ENCODE data around the gene SMAD7.

Gene SMAD7

GRCh38 chr18:48914581-48915251, 36.0 kb downstream of the SMAD7 start:
- peaks cover 0 to 9% of the 10 kb centered on the region in 2 donors for H3K4me1 ChIP-seq (ENCODE audit: control insufficient read depth in 1 of 2, insufficient read depth in 2 of 2, low read length in 2 of 2)
- H3K27me3 ChIP-seq (ENCODE audit: control insufficient read depth in 1 of 2, insufficient read depth in 2 of 2, low read length in 2 of 2): no peaks in the 10 kb centered on the region
- no peak overlapping the region for H3K9ac ChIP-seq (ENCODE audit: low read depth in 1 of 2, low read length in 2 of 2)
- H3K4me3 ChIP-seq (ENCODE audit: low read depth in 1 of 2, low read length in 2 of 2): no peak overlapping the region
- peaks cover 0 to 7% of the 10 kb centered on the region in 2 donors for H3K36me3 ChIP-seq (ENCODE audit: control insufficient read depth in 1 of 2, insufficient read depth in 2 of 2, low read length in 2 of 2)
- H3K9me3 ChIP-seq (ENCODE audit: control insufficient read depth in 1 of 2, low read length in 2 of 2): no peaks in the 10 kb centered on the region
- H3K27ac ChIP-seq (ENCODE audit: low read depth, low read length): no peak overlapping the region

- Histone ChIP-seq H3K27me3 (ENCODE audit: control insufficient read depth in 1 of 2, insufficient read depth in 2 of 2, low read length in 2 of 2) (no peaks in the 10 kb centered on the region), H3K4me1 (ENCODE audit: control insufficient read depth in 1 of 2, insufficient read depth in 2 of 2, low read length in 2 of 2) (peaks cover 0 to 9% of the 10 kb centered on the region in 2 donors), H3K27ac (ENCODE audit: low read depth, low read length) (no peak overlapping the region), H3K9me3 (ENCODE audit: control insufficient read depth in 1 of 2, low read length in 2 of 2) (no peaks in the 10 kb centered on the region), H3K9ac (ENCODE audit: low read depth in 1 of 2, low read length in 2 of 2) (no peak overlapping the region), H3K36me3 (ENCODE audit: control insufficient read depth in 1 of 2, insufficient read depth in 2 of 2, low read length in 2 of 2) (no peaks in the 10 kb centered on the region), H3K4me3 (ENCODE audit: low read depth in 1 of 2, low read length in 2 of 2) (no peak overlapping the region)
Measured at GRCh38 chr18:48913775-48914174, 37.0 kb downstream of the SMAD7 start.

- peaks cover 0 to 9% of the 10 kb centered on the region in 2 donors for H3K4me1 ChIP-seq (ENCODE audit: control insufficient read depth in 1 of 2, insufficient read depth in 2 of 2, low read length in 2 of 2)
- no peak overlapping the region for H3K27ac ChIP-seq (ENCODE audit: low read depth, low read length)
- no peak overlapping the region for H3K9ac ChIP-seq (ENCODE audit: low read depth in 1 of 2, low read length in 2 of 2)
Measured at GRCh38 chr18:48913201-48913600, 37.6 kb downstream of the SMAD7 start.

DNA sequence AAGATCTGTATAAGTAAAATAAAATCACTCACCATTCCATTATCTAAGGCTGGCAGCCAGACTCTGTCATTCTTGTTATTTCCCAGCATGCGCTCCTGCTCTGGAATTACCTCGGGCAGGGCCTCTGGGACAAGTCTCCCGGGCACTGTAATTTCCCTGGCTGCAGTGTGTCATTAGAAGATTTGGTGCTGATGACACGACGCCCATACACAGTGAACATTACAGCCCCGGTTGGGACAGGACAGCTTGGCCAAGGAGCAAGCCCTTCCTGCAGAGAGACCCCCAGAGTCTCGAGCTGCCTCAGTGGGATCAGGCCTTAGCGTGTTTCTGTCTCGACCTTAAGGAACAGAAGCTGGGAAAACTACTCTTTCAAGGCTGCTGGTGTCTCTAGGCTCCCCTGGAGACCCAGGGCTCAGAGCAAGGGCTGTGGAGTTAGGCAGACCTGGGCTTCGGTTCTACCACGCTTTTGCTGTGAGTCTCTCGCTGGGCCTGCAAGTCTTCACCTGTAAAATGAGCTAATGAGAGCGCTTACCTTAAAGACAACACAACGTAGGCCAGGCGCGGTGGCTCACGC, 39.7 kb downstream of the SMAD7 start:
- H3K9ac ChIP-seq (ENCODE audit: low read depth in 1 of 2, low read length in 2 of 2): no peak overlapping the region

More at GRCh38 chr18:48913201-48913600, 37.6 kb downstream of the SMAD7 start:
- H3K4me3 ChIP-seq (ENCODE audit: low read depth in 1 of 2, low read length in 2 of 2): no peak overlapping the region
- no peaks in the 10 kb centered on the region for H3K36me3 ChIP-seq (ENCODE audit: control insufficient read depth in 1 of 2, insufficient read depth in 2 of 2, low read length in 2 of 2)
- H3K27me3 ChIP-seq (ENCODE audit: control insufficient read depth in 1 of 2, insufficient read depth in 2 of 2, low read length in 2 of 2): no peaks in the 10 kb centered on the region
- H3K9me3 ChIP-seq (ENCODE audit: control insufficient read depth in 1 of 2, low read length in 2 of 2): no peaks in the 10 kb centered on the region

GRCh38 chr18:48909721-48910120, 41.0 kb downstream of the SMAD7 start:
- no peaks in the 10 kb centered on the region for H3K4me1 ChIP-seq (ENCODE audit: control insufficient read depth in 1 of 2, insufficient read depth in 2 of 2, low read length in 2 of 2)
- no peak overlapping the region for H3K4me3 ChIP-seq (ENCODE audit: low read depth in 1 of 2, low read length in 2 of 2)
- H3K9ac ChIP-seq (ENCODE audit: low read depth in 1 of 2, low read length in 2 of 2): no peak overlapping the region
- H3K27ac ChIP-seq (ENCODE audit: low read depth, low read length): no peak overlapping the region
- no peaks in the 10 kb centered on the region for H3K27me3 ChIP-seq (ENCODE audit: control insufficient read depth in 1 of 2, insufficient read depth in 2 of 2, low read length in 2 of 2)
- no peaks in the 10 kb centered on the region for H3K36me3 ChIP-seq (ENCODE audit: control insufficient read depth in 1 of 2, insufficient read depth in 2 of 2, low read length in 2 of 2)
- peaks cover under 1 to 4% of the 10 kb centered on the region in 2 donors for H3K9me3 ChIP-seq (ENCODE audit: control insufficient read depth in 1 of 2, low read length in 2 of 2)

More for the DNA sequence above, 39.7 kb downstream of the SMAD7 start:
- no peaks in the 10 kb centered on the region for H3K27me3 ChIP-seq (ENCODE audit: control insufficient read depth in 1 of 2, insufficient read depth in 2 of 2, low read length in 2 of 2)
- H3K36me3 ChIP-seq (ENCODE audit: control insufficient read depth in 1 of 2, insufficient read depth in 2 of 2, low read length in 2 of 2): no peaks in the 10 kb centered on the region
- no peaks in the 10 kb centered on the region for H3K9me3 ChIP-seq (ENCODE audit: control insufficient read depth in 1 of 2, low read length in 2 of 2)
- peaks cover 0 to 7% of the 10 kb centered on the region in 2 donors for H3K4me1 ChIP-seq (ENCODE audit: control insufficient read depth in 1 of 2, insufficient read depth in 2 of 2, low read length in 2 of 2)
- H3K27ac ChIP-seq (ENCODE audit: low read depth, low read length): no peak overlapping the region
- H3K4me3 ChIP-seq (ENCODE audit: low read depth in 1 of 2, low read length in 2 of 2): no peak overlapping the region

GRCh38 chr18:48908916-48909315, 41.8 kb downstream of the SMAD7 start:
- H3K4me3 ChIP-seq (ENCODE audit: low read depth in 1 of 2, low read length in 2 of 2): no peak overlapping the region
- H3K27ac ChIP-seq (ENCODE audit: low read depth, low read length): no peak overlapping the region
- no peaks in the 10 kb centered on the region for H3K36me3 ChIP-seq (ENCODE audit: control insufficient read depth in 1 of 2, insufficient read depth in 2 of 2, low read length in 2 of 2)

GRCh38 chr18:48905513-48905912, 45.3 kb downstream of the SMAD7 start:
- H3K27ac ChIP-seq (ENCODE audit: low read depth, low read length): no peak overlapping the region
- H3K36me3 ChIP-seq (ENCODE audit: control insufficient read depth in 1 of 2, insufficient read depth in 2 of 2, low read length in 2 of 2): no peaks in the 10 kb centered on the region
- H3K9ac ChIP-seq (ENCODE audit: low read depth in 1 of 2, low read length in 2 of 2): no peak overlapping the region
- H3K9me3 ChIP-seq (ENCODE audit: control insufficient read depth in 1 of 2, low read length in 2 of 2): peaks cover 3 to 4% of the 10 kb centered on the region in 2 donors
- H3K4me1 ChIP-seq (ENCODE audit: control insufficient read depth in 1 of 2, insufficient read depth in 2 of 2, low read length in 2 of 2): peaks cover 12 to 13% of the 10 kb centered on the region in 2 donors
- H3K4me3 ChIP-seq (ENCODE audit: low read depth in 1 of 2, low read length in 2 of 2): no peak overlapping the region
- no peaks in the 10 kb centered on the region for H3K27me3 ChIP-seq (ENCODE audit: control insufficient read depth in 1 of 2, insufficient read depth in 2 of 2, low read length in 2 of 2)

More at GRCh38 chr18:48908916-48909315, 41.8 kb downstream of the SMAD7 start:
- Histone ChIP-seq H3K9ac (ENCODE audit: low read depth in 1 of 2, low read length in 2 of 2) (no peak overlapping the region), H3K4me1 (ENCODE audit: control insufficient read depth in 1 of 2, insufficient read depth in 2 of 2, low read length in 2 of 2) (no peaks in the 10 kb centered on the region), H3K27me3 (ENCODE audit: control insufficient read depth in 1 of 2, insufficient read depth in 2 of 2, low read length in 2 of 2) (no peaks in the 10 kb centered on the region), H3K9me3 (ENCODE audit: control insufficient read depth in 1 of 2, low read length in 2 of 2) (peaks cover 3 to 4% of the 10 kb centered on the region in 2 donors)

DNA sequence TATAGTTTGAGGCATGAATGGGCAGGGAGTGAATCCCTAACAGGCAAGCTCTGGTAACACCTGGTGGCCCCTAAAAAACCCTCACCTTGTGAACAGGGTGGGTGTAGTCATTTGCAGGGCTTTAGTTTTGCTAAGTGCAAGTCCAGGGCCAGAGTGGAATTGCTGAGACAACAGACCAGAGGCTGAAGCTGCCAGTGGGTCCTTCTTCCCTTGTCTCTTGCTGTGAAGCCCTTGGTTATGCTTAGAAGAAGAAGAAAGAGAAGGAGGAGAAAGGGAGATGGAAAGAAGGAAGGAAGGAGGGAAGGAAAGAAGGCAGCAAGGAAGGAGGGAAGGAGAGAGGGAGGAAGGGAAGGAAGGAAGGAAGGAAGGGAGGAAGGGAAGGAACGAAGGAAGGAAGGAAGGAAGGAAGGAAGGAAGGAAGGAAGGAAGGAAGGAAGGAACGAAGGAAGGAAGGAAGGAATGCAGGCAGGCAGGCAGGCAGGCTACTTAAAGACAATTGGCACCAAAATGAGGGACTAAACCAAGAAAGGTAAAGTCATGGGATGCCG, 45.8 kb downstream of the SMAD7 start:
- Histone ChIP-seq H3K4me3 (ENCODE audit: low read depth in 1 of 2, low read length in 2 of 2) (no peak overlapping the region), H3K36me3 (ENCODE audit: control insufficient read depth in 1 of 2, insufficient read depth in 2 of 2, low read length in 2 of 2) (no peaks in the 10 kb centered on the region), H3K27ac (ENCODE audit: low read depth, low read length) (no peak overlapping the region), H3K27me3 (ENCODE audit: control insufficient read depth in 1 of 2, insufficient read depth in 2 of 2, low read length in 2 of 2) (no peaks in the 10 kb centered on the region), H3K4me1 (ENCODE audit: control insufficient read depth in 1 of 2, insufficient read depth in 2 of 2, low read length in 2 of 2) (peaks cover 12 to 13% of the 10 kb centered on the region in 2 donors), H3K9ac (ENCODE audit: low read depth in 1 of 2, low read length in 2 of 2) (no peak overlapping the region), H3K9me3 (ENCODE audit: control insufficient read depth in 1 of 2, low read length in 2 of 2) (peaks cover 3 to 4% of the 10 kb centered on the region in 2 donors)

DNA sequence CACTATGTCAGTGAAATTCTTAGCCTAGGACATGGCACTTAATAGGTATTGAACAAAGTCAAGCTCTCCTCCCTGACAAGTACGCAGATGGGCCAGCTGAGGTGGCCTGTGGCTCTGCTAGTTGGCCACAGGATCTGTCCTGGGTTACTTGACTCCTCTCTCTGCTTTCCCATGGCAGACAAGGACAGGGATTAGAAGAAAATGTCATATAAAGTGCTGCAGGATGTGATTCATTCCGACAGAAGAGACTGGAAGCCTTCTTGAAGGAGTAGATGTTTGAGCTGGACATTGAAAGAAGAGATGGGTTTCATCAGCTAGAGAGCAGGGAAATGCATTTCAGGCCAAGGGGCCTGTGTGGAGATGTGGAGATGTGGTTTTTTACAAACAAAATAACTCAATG, 46.7 kb downstream of the SMAD7 start:
- Histone ChIP-seq H3K4me1 (ENCODE audit: control insufficient read depth in 1 of 2, insufficient read depth in 2 of 2, low read length in 2 of 2) (peaks cover 12 to 13% of the 10 kb centered on the region in 2 donors), H3K36me3 (ENCODE audit: control insufficient read depth in 1 of 2, insufficient read depth in 2 of 2, low read length in 2 of 2) (no peaks in the 10 kb centered on the region), H3K4me3 (ENCODE audit: low read depth in 1 of 2, low read length in 2 of 2) (no peak overlapping the region), H3K27ac (ENCODE audit: low read depth, low read length) (no peak overlapping the region), H3K9me3 (ENCODE audit: control insufficient read depth in 1 of 2, low read length in 2 of 2) (peaks cover 3 to 4% of the 10 kb centered on the region in 2 donors), H3K9ac (ENCODE audit: low read depth in 1 of 2, low read length in 2 of 2) (no peak overlapping the region), H3K27me3 (ENCODE audit: control insufficient read depth in 1 of 2, insufficient read depth in 2 of 2, low read length in 2 of 2) (no peaks in the 10 kb centered on the region)

DNA sequence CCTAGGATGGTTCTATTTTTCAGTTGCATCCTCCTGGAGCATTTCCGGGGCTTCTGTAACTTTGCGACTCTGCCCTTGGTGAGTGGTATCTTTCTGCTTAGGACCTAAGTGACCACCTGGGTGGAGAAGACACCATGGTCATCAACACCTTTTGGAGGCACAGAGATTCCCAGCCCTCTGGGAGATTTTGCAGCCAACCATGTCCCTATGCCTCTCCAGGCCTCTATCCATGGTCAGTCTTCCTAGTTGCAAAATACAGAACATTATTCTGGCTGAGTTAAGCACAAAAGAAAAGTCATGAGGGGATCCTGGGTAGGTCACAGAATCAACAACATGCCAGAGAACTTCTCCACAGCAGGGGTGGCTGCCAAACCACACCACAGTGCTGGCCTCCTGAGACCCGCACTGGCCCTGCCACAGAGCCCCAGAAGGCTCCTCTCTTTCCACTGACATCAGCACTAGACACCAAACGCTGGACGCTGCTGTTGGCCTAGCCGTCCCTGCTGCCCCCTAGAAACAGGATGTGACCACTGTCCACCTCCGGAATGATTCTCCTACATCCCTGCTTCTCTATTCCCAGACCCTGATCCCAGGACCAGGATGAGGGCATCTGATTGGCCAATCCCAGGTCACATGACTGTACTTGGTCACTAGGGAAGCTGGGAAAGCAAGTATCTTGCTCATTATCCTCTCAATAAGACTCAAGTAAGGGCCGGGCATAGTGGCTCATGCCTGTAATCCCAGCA, 47.7 kb downstream of the SMAD7 start:
- H3K27me3 ChIP-seq (ENCODE audit: control insufficient read depth in 1 of 2, insufficient read depth in 2 of 2, low read length in 2 of 2): no peaks in the 10 kb centered on the region
- no peak overlapping the region for H3K4me3 ChIP-seq (ENCODE audit: low read depth in 1 of 2, low read length in 2 of 2)
- H3K9me3 ChIP-seq (ENCODE audit: control insufficient read depth in 1 of 2, low read length in 2 of 2): peaks cover 3 to 4% of the 10 kb centered on the region in 2 donors
- no peak overlapping the region for H3K9ac ChIP-seq (ENCODE audit: low read depth in 1 of 2, low read length in 2 of 2)
- peaks cover 12 to 13% of the 10 kb centered on the region in 2 donors for H3K4me1 ChIP-seq (ENCODE audit: control insufficient read depth in 1 of 2, insufficient read depth in 2 of 2, low read length in 2 of 2)
- no peaks in the 10 kb centered on the region for H3K36me3 ChIP-seq (ENCODE audit: control insufficient read depth in 1 of 2, insufficient read depth in 2 of 2, low read length in 2 of 2)
- no peak overlapping the region for H3K27ac ChIP-seq (ENCODE audit: low read depth, low read length)
